Ishikawa (cell line): Measurements from ENCODE around the gene CBFA2T2.
A peak's percentile ranks its signal among the peaks of the same experiment; 100 is the strongest.

Source experiments
- CEBPB ChIP-seq: IDR thresholded peaks from 2 replicates; pipeline ENCODE4 v1.6.1; 2012
- CREB1 ChIP-seq: IDR thresholded peaks from 2 replicates; pipeline ENCODE4 v1.6.1; 2012; ENCODE audit warnings: low read depth
- EGR1 ChIP-seq: IDR thresholded peaks from 2 replicates; pipeline ENCODE4 v1.6.1; 2012
- EP300 ChIP-seq: IDR thresholded peaks from 2 replicates; pipeline ENCODE4 v1.6.1; 2012; ENCODE audit warnings: borderline replicate concordance
- FOXM1 ChIP-seq: IDR thresholded peaks from 2 replicates; pipeline ENCODE4 v1.6.1; 2012; ENCODE audit warnings: low read depth, borderline replicate concordance
- MAX ChIP-seq: IDR thresholded peaks from 2 replicates; pipeline ENCODE4 v1.6.1; 2012
- NFIC ChIP-seq: IDR thresholded peaks from 2 replicates; pipeline ENCODE4 v1.6.1; 2012
- RAD21 ChIP-seq: IDR thresholded peaks from 2 replicates; pipeline ENCODE4 v1.6.1; 2012; ENCODE audit warnings: low read depth
- REST ChIP-seq: IDR thresholded peaks from 2 replicates; pipeline ENCODE4 v1.6.1; 2012; ENCODE audit warnings: low read depth, mild to moderate bottlenecking
- TAF1 ChIP-seq: IDR thresholded peaks from 2 replicates; pipeline ENCODE4 v1.6.1; 2012; ENCODE audit warnings: low read depth, mild to moderate bottlenecking
- TCF12 ChIP-seq: IDR thresholded peaks from 2 replicates; pipeline ENCODE4 v1.6.1; 2012; ENCODE audit warnings: low read depth
- TEAD4 ChIP-seq: IDR thresholded peaks from 2 replicates; pipeline ENCODE4 v1.6.1; 2012
- USF1 ChIP-seq: IDR thresholded peaks from 2 replicates; pipeline ENCODE4 v1.6.1; 2012
- YY1 ChIP-seq: IDR thresholded peaks from 2 replicates; pipeline ENCODE4 v1.6.1; 2012; ENCODE audit warnings: low read depth
- ZBTB7A ChIP-seq: IDR thresholded peaks from 2 replicates; pipeline ENCODE4 v1.6.1; 2012; ENCODE audit warnings: low read depth

Gene CBFA2T2

GRCh38 chr20:33667676-33668465 is 178.0 kb downstream of the CBFA2T2 start:
- no peak for TF ChIP-seq FOXM1
- TF ChIP-seq RAD21: peak; percentile 24; the same call in 1 of the 2 replicates

- TF ChIP-seq CREB1 (no peak), EP300 (no peak), TCF12 (no peak), TAF1 (no peak), EGR1 (no peak), USF1 (no peak), MAX (no peak), YY1 (no peak), FOXM1 (no peak), ZBTB7A (no peak), TEAD4 (no peak), RAD21 (no peak)
Measured at GRCh38 chr20:33668466-33669155, 178.7 kb downstream of the CBFA2T2 start.

GRCh38 chr20:33669224-33669623 is 179.3 kb downstream of the CBFA2T2 start:
- TF ChIP-seq CREB1 (no peak), RAD21 (no peak), EGR1 (no peak), USF1 (no peak)

- TF ChIP-seq EP300 (no peak), CREB1 (no peak), USF1 (no peak), RAD21 (no peak), REST (no peak), TEAD4 (no peak), TCF12 (no peak), MAX (no peak), ZBTB7A (no peak)
Measured at GRCh38 chr20:33669873-33670640, 180.2 kb downstream of the CBFA2T2 start.

- TF ChIP-seq TAF1: no peak
- TF ChIP-seq NFIC: no peak
- TF ChIP-seq EGR1: no peak
- TF ChIP-seq RAD21: no peak
- TF ChIP-seq REST: no peak
- TF ChIP-seq TCF12: no peak
- no peak for TF ChIP-seq TEAD4
- TF ChIP-seq MAX: no peak
- TF ChIP-seq YY1: no peak
- TF ChIP-seq FOXM1: no peak
- no peak for TF ChIP-seq EP300
- no peak for TF ChIP-seq CREB1
- no peak for TF ChIP-seq CEBPB
- TF ChIP-seq ZBTB7A: no peak
- TF ChIP-seq USF1: no peak
Measured at GRCh38 chr20:33670715-33671499, 181.0 kb downstream of the CBFA2T2 start.
